GM12892 (cell line): Measurements from ENCODE around the gene ARHGAP31.

Experiments used
- POLR2A ChIP-seq: IDR thresholded peaks from 2 replicates; pipeline ENCODE4 v1.6.1; 2011; ENCODE audit warnings: low read depth, low read length, control low read depth
- POLR2AphosphoS5 ChIP-seq: IDR thresholded peaks from 2 replicates; pipeline ENCODE4 v1.6.1; 2011; ENCODE audit warnings: low read depth, low read length, control low read depth
- TAF1 ChIP-seq: IDR thresholded peaks from 2 replicates; pipeline ENCODE4 v1.6.1; 2011; ENCODE audit warnings: low read depth, mild to moderate bottlenecking, control low read depth, low read length, borderline replicate concordance

DNA sequence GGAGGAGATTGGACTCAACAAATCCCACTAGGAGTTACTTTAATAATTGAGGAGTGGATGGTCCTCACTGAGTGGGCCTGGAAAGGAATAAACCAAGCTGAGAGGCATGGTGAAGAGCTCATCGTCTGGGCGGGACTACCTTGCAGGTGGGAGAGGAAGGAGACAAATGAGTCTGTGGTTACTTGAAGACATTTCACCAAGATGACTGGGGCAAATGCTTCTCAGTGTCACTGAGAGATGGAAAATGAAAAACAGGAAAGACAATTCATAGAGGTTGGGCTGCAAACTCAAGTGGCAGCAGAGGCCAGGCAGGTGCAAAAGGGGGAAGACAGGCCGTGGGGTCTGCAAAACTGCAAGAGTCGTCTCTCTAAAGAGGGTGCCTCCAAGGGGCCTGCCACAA lies 1.5 kb upstream of the ARHGAP31 start:
- no peak for TF ChIP-seq POLR2A
- no peak for TF ChIP-seq TAF1
- no peak for TF ChIP-seq POLR2AphosphoS5
